NB4 (cell line): ENCODE measurements around the gene ALG5.

ENCODE experiments used
- DNase-seq: peaks from one replicate; pipeline ENCODE4 v3.0.0; 2010; ENCODE audit warnings: low read depth
- H3K4me3 ChIP-seq: one replicate; pipeline ENCODE4 v1.5.1; 2011; ENCODE audit warnings: mild to moderate bottlenecking, low read depth, low read length, moderate library complexity
- CTCF ChIP-seq: IDR thresholded peaks from one replicate; pipeline ENCODE4 v1.5.1; 2012; ENCODE audit warnings: low read depth, low read length
- MAX ChIP-seq: IDR thresholded peaks from 2 replicates; pipeline ENCODE4 v1.6.1; 2011; ENCODE audit warnings: low read depth, low read length
- MYC ChIP-seq: IDR thresholded peaks from 2 replicates; pipeline ENCODE4 v1.6.1; 2011; ENCODE audit warnings: low read depth, low read length
- POLR2A ChIP-seq: IDR thresholded peaks from 2 replicates; pipeline ENCODE4 v1.6.1; 2011; ENCODE audit warnings: mild to moderate bottlenecking; ENCODE audit not compliant: insufficient read length; ENCODE audit errors: extremely low read depth

Gene ALG5

GRCh38 chr13:36999054-36999714 lies at the start of gene ALG5:
Gene ALG5, minus strand, starts transcription at chr13:36999340. Its CDS starts 40 bp downstream, at chr13:36999300.
- DNase-seq, result peak; percentile 92
- H3K4me3 ChIP-seq, result peak within 1 kb of the TSS; percentile 94
- TF ChIP-seq MAX, result peak; percentile 82; the same call in 1 of the 2 replicates
- TF ChIP-seq MYC, result peak; percentile 91
- TF ChIP-seq POLR2A, result peak; percentile 97
- TF ChIP-seq CTCF, result peak; percentile 67

GRCh38 chr13:37047846-37048245 lies 48.7 kb upstream of the ALG5 start:
- no peak for DNase-seq
- no peak for TF ChIP-seq POLR2A
- TF ChIP-seq MAX, result no peak
- no peak for TF ChIP-seq MYC
- no peak for TF ChIP-seq CTCF
- H3K4me3 ChIP-seq, result no peak overlapping the region

GRCh38 chr13:37047032-37047431 lies 47.9 kb upstream of the ALG5 start:
- DNase-seq, result no peak
- TF ChIP-seq POLR2A, result no peak
- no peak for TF ChIP-seq MYC
- no peak for TF ChIP-seq CTCF
- TF ChIP-seq MAX, result no peak
- no peak overlapping the region for H3K4me3 ChIP-seq

GRCh38 chr13:37046062-37046461 lies 46.9 kb upstream of the ALG5 start:
- DNase-seq, result no peak
- no peak overlapping the region for H3K4me3 ChIP-seq
- no peak for TF ChIP-seq MYC
- TF ChIP-seq CTCF, result no peak
- no peak for TF ChIP-seq POLR2A
- TF ChIP-seq MAX, result no peak

- TF ChIP-seq MYC, result no peak
- H3K4me3 ChIP-seq, result no peak overlapping the region
- DNase-seq, result no peak
Measured at GRCh38 chr13:37040789-37041188, 41.6 kb upstream of the ALG5 start.

- TF ChIP-seq POLR2A, result no peak
- no peak for TF ChIP-seq MAX
- no peak for TF ChIP-seq MYC
- no peak for TF ChIP-seq CTCF
- DNase-seq, result no peak
- H3K4me3 ChIP-seq, result no peak overlapping the region
Measured at GRCh38 chr13:37039896-37040295, 40.8 kb upstream of the ALG5 start.
